Measurements from ENCODE around the gene SYTL2.

Gene SYTL2

DNA sequence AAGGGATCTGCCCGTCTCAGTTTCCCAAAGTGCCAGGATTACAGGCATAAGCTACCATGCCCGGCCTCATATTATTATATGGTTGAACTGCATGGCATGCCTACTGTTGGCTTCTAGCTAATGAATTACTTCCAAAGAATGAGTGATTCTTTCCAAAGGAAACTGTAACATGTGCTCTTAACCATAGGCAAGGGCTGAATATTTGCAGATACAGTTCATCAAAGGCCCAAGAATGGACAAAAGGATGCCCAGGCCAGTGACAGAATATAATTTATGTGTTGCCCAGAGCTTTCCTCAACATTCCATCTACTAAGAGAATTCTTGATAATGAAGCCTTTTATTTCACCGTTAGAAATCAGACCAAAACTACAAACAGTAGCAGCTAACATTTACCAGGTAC is 98.0 kb downstream of the SYTL2 start:
- TF ChIP-seq, protein P1, sequence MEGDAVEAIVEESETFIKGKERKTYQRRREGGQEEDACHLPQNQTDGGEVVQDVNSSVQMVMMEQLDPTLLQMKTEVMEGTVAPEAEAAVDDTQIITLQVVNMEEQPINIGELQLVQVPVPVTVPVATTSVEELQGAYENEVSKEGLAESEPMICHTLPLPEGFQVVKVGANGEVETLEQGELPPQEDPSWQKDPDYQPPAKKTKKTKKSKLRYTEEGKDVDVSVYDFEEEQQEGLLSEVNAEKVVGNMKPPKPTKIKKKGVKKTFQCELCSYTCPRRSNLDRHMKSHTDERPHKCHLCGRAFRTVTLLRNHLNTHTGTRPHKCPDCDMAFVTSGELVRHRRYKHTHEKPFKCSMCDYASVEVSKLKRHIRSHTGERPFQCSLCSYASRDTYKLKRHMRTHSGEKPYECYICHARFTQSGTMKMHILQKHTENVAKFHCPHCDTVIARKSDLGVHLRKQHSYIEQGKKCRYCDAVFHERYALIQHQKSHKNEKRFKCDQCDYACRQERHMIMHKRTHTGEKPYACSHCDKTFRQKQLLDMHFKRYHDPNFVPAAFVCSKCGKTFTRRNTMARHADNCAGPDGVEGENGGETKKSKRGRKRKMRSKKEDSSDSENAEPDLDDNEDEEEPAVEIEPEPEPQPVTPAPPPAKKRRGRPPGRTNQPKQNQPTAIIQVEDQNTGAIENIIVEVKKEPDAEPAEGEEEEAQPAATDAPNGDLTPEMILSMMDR (IDR thresholded peaks at IDR 0.05; ENCODE audit: low read depth, low read length): no peak
- no peak overlapping the region for H3K4me3 ChIP-seq (ENCODE audit: low read depth, low read length)

DNA sequence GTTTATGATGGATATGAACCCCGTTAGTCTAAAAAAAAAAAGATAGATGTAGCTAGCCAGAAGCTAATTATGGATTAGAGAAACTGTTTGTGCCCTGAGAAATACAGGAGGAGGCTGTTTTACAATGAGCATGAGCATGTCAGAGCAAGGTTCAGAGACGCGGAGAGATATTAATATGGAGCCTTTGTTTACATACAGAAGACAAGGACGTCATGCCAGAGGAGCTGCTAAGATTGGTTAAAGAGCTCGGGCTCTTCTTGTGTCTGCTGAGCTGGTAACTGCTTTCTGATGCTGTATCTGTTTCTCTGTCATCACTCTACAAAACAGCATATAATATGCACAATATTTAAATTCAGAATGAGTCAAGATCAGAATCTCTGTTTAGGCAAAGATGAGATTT is 100.0 kb downstream of the SYTL2 start:
- no peak overlapping the region for H3K4me3 ChIP-seq (ENCODE audit: low read depth, low read length)
- TF ChIP-seq, protein P1 (IDR thresholded peaks at IDR 0.05; ENCODE audit: low read depth, low read length): no peak

DNA sequence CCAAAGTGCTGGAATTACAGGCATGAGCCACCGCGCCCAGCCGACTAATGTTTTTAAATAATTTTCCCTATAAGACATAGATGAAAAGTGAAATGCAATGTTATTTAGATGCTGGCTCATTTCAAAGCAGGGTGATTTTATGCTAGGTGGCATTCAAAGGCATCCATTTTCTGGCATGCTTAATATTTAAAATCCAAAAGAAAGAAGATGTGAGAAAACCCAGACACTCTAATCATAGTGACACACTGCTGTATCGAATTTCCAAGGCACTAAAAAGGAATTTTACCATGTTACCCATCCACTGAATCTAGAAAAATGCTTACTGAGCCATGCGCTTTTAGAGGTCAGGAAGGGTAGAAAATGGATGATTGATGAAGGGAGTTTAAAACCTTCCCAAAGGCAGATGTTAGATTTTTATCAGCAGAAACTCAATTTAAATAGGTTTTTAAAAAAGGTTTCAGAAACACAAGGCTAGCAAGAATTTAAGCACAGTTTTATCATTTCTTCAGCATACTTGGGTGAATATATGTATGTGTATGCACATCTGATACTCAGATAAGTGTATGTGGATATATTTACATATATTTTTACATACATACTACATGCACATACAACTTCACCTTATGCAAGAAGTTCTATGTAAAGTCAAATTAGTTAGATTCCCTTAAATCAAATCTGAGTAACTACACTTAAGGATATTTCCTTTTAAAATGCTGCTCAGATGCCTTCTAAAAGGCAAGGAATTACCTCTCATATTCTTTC is 100.8 kb downstream of the SYTL2 start:
- no peak overlapping the region for H3K4me3 ChIP-seq (ENCODE audit: low read depth, low read length)
- TF ChIP-seq, protein P1 (IDR thresholded peaks at IDR 0.05; ENCODE audit: low read depth, low read length): no peak

DNA sequence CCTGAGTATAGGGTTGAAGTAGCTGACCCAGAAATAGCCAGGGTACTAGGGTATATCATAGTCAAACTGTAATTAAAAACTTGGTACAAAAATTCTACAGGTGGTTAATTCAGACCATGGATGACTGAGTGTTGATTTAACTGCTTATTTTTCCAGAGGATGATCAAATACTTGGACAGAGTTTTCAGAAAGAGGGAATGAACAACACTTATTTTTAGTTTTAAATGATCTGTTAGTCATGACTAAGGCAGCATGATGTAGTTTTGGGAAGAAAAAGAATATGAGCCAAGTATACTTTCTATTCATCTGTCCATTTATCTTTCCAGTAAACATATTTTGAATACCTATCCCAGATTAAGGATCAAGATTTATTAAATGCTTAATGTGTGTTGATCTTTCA is 105.1 kb downstream of the SYTL2 start:
- no peak overlapping the region for H3K4me3 ChIP-seq (ENCODE audit: low read depth, low read length)
- TF ChIP-seq, protein P1 (IDR thresholded peaks at IDR 0.05; ENCODE audit: low read depth, low read length): no peak

DNA sequence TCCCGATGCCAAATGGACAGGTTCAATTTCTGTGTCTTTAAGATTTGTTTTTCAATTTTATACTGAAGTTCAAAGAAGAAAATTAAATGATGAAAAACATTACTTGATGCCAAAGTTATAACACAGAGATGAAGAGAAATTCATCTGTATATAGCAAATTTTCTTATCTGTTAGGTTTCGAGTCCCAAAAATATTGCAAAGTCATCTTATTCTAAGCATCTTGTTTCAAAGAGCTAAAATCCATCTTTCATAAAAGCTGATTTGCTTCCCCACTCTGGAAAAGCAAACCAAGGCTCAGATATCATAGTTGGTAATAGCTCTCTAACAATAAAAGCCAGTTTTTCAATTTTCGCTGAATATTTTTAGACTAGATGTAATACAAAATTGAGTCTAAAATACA is 106.0 kb downstream of the SYTL2 start:
- TF ChIP-seq, protein P1 (IDR thresholded peaks at IDR 0.05; ENCODE audit: low read depth, low read length): no peak
- no peak overlapping the region for H3K4me3 ChIP-seq (ENCODE audit: low read depth, low read length)

DNA sequence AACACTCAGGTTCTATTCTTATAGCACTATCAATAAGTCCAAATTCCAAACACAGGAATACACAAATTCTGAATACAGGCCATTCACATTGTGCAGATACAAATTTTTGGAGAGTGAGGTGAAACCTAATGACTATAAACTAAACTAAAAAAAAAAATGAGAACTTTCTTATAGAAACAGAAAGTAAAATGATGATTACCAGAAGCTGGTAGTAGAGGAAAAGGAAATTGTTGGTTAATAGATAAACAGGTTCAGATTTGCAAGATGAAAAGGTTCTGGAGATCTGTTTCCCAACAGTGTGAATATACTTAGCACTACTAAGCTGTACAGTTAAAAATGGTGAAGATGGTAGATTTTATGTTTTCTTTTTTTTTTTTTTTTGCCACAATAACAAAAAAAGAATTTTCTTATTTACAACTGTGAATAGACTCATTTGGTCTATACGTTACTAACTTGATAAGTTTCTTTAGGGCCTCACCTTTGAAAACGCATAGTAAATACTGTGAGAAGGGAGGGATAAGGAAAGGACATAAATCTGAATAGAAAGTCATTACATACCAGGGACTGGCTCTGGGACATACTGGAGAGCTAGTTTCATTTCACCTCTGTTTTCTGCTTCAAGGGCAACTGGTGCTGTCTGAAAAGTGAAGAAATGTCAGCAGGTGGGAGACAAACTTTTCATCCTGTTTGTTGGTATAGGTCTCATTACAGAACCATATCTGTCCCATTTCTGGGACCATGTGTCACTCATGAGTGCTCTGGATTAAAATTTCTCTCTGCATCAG is 110.8 kb downstream of the SYTL2 start:
- H3K4me3 ChIP-seq (ENCODE audit: low read depth, low read length): no peak overlapping the region

More for the DNA sequence above, 110.8 kb downstream of the SYTL2 start:
- TF ChIP-seq, protein P1 (IDR thresholded peaks at IDR 0.05; ENCODE audit: low read depth, low read length): no peak
